ENCODE data around the gene TEAD1. TPM values are rescaled to one million over a fixed set of nuclear protein-coding genes. Genes with fewer than 3 reads are reported as not detected.

TEAD1 gene
- total RNA-seq, 1 experiment from 2014 or later = 106 TPM

DNA sequence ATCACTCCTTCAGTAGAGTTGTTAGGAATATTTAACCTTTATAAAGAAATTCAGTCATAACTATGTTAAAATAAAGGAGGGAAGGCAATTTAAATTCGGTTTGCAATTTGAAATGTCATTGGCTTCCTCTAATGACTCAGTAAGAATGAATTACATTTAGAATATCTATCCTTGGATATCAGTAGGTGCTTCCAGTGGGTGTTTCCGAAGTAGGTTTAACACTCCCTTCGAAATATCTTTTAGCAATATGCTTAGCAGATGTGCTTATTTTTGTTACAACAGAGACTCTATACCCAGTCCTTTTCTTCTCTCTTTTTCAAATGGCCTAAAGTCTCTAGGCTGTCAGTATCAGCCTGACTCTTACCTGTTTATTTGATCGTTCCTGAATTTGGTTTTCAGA is 231.2 kb downstream of the TEAD1 start:
- no peaks in the 10 kb centered on the region for H3K79me2 ChIP-seq (ENCODE audit: low read depth)
- H3K9me2 ChIP-seq (ENCODE audit: insufficient read depth) = no peaks in the 10 kb centered on the region
- H3K4me1 ChIP-seq (replicated peaks; ENCODE audit: insufficient read depth) = no peaks in the 10 kb centered on the region
- no TSS peak for BruUV-seq (replicated peaks)
- intact Hi-C loops (cut with micrococcal nuclease; ENCODE audit: unreplicated experiment) = no loop called here
- H3F3A ChIP-seq (ENCODE audit: insufficient read depth, low read depth) = 0 out of 2 replicates have a peak, but pooled peaks cover 4% of the 10 kb centered on the region
- H3K27me3 ChIP-seq (ENCODE audit: insufficient read depth, low read depth) = no peaks in the 10 kb centered on the region
- TF ChIP-seq, protein P1, sequence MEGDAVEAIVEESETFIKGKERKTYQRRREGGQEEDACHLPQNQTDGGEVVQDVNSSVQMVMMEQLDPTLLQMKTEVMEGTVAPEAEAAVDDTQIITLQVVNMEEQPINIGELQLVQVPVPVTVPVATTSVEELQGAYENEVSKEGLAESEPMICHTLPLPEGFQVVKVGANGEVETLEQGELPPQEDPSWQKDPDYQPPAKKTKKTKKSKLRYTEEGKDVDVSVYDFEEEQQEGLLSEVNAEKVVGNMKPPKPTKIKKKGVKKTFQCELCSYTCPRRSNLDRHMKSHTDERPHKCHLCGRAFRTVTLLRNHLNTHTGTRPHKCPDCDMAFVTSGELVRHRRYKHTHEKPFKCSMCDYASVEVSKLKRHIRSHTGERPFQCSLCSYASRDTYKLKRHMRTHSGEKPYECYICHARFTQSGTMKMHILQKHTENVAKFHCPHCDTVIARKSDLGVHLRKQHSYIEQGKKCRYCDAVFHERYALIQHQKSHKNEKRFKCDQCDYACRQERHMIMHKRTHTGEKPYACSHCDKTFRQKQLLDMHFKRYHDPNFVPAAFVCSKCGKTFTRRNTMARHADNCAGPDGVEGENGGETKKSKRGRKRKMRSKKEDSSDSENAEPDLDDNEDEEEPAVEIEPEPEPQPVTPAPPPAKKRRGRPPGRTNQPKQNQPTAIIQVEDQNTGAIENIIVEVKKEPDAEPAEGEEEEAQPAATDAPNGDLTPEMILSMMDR (conservative IDR thresholded peaks at IDR 0.05) = no peak
- TF ChIP-seq EZH2 (IDR thresholded peaks at IDR 0.05; ENCODE audit: low read depth) = no peak
- ChIA-PET POLR2A (ENCODE audit: unreplicated experiment) (no interaction called here), CTCF (no interaction called here)
- no peak overlapping the region for H2AFZ ChIP-seq
- H3K27ac ChIP-seq = no peak overlapping the region
- H3K4me2 ChIP-seq = no peak overlapping the region
- no peak overlapping the region for H3K4me3 ChIP-seq
- H3K36me3 ChIP-seq (ENCODE audit: low read depth) = no peaks in the 10 kb centered on the region
- no peaks in the 10 kb centered on the region; the same call in 1 of the 2 replicates for H4K20me1 ChIP-seq (ENCODE audit: insufficient read depth)
- no peak for DNase-seq
- H3K9me3 ChIP-seq (ENCODE audit: insufficient read depth, low read depth) = no peaks in the 10 kb centered on the region

DNA sequence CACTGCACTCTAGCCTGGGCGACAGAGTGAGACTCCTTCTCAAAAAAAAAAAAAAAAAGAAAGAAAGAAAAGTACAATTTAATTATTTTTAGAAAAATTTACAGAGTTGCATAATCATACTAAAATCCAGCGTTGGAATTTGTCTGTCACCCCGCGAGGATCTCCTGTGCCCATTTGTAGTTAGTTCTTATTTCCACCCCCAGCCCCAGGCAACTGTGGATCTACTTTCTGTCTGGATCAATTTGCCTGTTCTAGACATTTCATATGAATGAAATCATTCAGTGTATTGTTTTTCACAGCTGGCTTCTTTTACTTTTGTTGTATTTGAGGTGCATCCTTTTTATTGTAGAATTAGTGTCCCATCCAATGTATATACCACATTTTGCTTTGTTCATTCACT is 232.3 kb downstream of the TEAD1 start:
- H3K9me3 ChIP-seq (ENCODE audit: insufficient read depth, low read depth) = no peaks in the 10 kb centered on the region
- ChIA-PET CTCF (no interaction called here), POLR2A (ENCODE audit: unreplicated experiment) (no interaction called here)
- no peaks in the 10 kb centered on the region for H3F3A ChIP-seq (ENCODE audit: insufficient read depth, low read depth)
- no peak overlapping the region for H2AFZ ChIP-seq
- no peaks in the 10 kb centered on the region; the same call in 1 of the 2 replicates for H4K20me1 ChIP-seq (ENCODE audit: insufficient read depth)
- DNase-seq = no peak
- H3K36me3 ChIP-seq (ENCODE audit: low read depth) = no peaks in the 10 kb centered on the region
- no peaks in the 10 kb centered on the region for H3K27me3 ChIP-seq (ENCODE audit: insufficient read depth, low read depth)
- intact Hi-C loops (cut with micrococcal nuclease; ENCODE audit: unreplicated experiment) = no loop called here
- no peaks in the 10 kb centered on the region for H3K4me1 ChIP-seq (replicated peaks; ENCODE audit: insufficient read depth)
- no peak overlapping the region for H3K27ac ChIP-seq
- no peak overlapping the region for H3K4me2 ChIP-seq
- no TSS peak for BruUV-seq (replicated peaks)
- TF ChIP-seq, protein P1 (conservative IDR thresholded peaks at IDR 0.05) = no peak
- TF ChIP-seq EZH2 (IDR thresholded peaks at IDR 0.05; ENCODE audit: low read depth) = no peak
- no peaks in the 10 kb centered on the region for H3K79me2 ChIP-seq (ENCODE audit: low read depth)
- H3K9me2 ChIP-seq (ENCODE audit: insufficient read depth) = no peaks in the 10 kb centered on the region
- no peak overlapping the region for H3K4me3 ChIP-seq

DNA sequence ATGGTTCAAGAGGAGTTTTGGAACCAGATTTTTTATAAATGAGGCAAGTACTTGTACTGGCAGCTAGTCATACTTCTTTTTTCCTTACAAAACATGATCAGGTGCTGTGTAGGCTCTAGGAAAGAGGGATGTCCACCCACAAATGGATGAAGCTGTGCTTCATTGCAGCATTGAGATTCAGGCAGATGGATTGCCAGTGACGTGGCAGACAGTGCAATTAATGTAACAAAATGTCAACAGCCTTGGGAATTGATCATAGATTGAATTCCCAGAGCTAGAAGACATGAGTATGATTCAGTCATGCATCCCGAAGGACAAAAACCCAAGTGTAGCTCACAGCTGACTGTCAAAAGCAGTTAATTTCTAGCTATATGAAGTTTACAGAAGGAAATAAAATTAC is 235.7 kb downstream of the TEAD1 start:
- intact Hi-C loops (cut with micrococcal nuclease; ENCODE audit: unreplicated experiment) = no loop called here
- ChIA-PET CTCF (no interaction called here), POLR2A (ENCODE audit: unreplicated experiment) (no interaction called here)
- no peak overlapping the region for H3K4me3 ChIP-seq
- BruUV-seq (replicated peaks) = no TSS peak
- H3K4me2 ChIP-seq = no peak overlapping the region
- no peak overlapping the region for H2AFZ ChIP-seq
- no peaks in the 10 kb centered on the region; the same call in 1 of the 2 replicates for H4K20me1 ChIP-seq (ENCODE audit: insufficient read depth)
- no peaks in the 10 kb centered on the region for H3K9me2 ChIP-seq (ENCODE audit: insufficient read depth)
- no peaks in the 10 kb centered on the region for H3K4me1 ChIP-seq (replicated peaks; ENCODE audit: insufficient read depth)
- H3K79me2 ChIP-seq (ENCODE audit: low read depth) = no peaks in the 10 kb centered on the region
- H3K27ac ChIP-seq = no peak overlapping the region
- no peaks in the 10 kb centered on the region for H3K36me3 ChIP-seq (ENCODE audit: low read depth)
- no peak for TF ChIP-seq EZH2 (IDR thresholded peaks at IDR 0.05; ENCODE audit: low read depth)
- TF ChIP-seq, protein P1 (conservative IDR thresholded peaks at IDR 0.05) = no peak
- DNase-seq = no peak
- no peaks in the 10 kb centered on the region for H3K9me3 ChIP-seq (ENCODE audit: insufficient read depth, low read depth)
- H3F3A ChIP-seq (ENCODE audit: insufficient read depth, low read depth) = no peaks in the 10 kb centered on the region
- H3K27me3 ChIP-seq (ENCODE audit: insufficient read depth, low read depth) = no peaks in the 10 kb centered on the region
